Breast epithelium (tissue), 3 donors: Measurements from ENCODE around the gene TRIM75.

Experiments used
- POLR2A ChIP-seq: fragments of 450-650 bp; IDR thresholded peaks from one replicate; pipeline ENCODE4 v1.6.1; 2016; ENCODE audit warnings: antibody characterized with exemption, mild to moderate bottlenecking, moderate library complexity
- TF ChIP-seq, protein P1 (sequence below), 3 donors: fragments of 450-650 bp; IDR thresholded peaks; one replicate each; pipeline ENCODE4 v1.5.1; 2016 to 2017; ENCODE audit warnings: antibody characterized with exemption in 3 of 3, mild to moderate bottlenecking in 3 of 3, moderate library complexity in 3 of 3

DNA sequence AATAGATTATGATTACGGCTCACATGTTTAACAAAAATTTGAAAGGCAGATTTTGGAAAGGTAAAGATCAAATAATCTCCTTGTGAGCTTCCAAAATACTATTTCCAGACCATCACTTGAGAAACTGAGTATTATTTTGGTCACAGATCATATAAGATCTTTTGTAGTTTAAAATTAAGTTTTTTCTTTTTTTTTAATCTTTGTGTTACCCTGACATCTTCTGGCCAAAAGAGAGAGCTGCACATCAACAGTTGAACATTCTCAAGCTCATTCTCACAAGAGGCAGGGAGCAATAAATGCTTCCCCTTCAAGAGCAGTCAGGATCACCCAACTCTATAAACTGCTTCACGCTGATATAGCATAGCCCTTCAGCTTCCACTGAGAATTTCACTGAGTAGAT lies 43.1 kb downstream of the TRIM75 start:
- TF ChIP-seq, protein P1, sequence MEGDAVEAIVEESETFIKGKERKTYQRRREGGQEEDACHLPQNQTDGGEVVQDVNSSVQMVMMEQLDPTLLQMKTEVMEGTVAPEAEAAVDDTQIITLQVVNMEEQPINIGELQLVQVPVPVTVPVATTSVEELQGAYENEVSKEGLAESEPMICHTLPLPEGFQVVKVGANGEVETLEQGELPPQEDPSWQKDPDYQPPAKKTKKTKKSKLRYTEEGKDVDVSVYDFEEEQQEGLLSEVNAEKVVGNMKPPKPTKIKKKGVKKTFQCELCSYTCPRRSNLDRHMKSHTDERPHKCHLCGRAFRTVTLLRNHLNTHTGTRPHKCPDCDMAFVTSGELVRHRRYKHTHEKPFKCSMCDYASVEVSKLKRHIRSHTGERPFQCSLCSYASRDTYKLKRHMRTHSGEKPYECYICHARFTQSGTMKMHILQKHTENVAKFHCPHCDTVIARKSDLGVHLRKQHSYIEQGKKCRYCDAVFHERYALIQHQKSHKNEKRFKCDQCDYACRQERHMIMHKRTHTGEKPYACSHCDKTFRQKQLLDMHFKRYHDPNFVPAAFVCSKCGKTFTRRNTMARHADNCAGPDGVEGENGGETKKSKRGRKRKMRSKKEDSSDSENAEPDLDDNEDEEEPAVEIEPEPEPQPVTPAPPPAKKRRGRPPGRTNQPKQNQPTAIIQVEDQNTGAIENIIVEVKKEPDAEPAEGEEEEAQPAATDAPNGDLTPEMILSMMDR (IDR thresholded peaks at IDR 0.05): no peak
- no peak for TF ChIP-seq POLR2A
